Measurements from ENCODE around the gene ADRA2C. TPM values are rescaled to one million over a fixed set of nuclear protein-coding genes. Genes with fewer than 3 reads are reported as not detected.
A peak's percentile ranks its signal among the peaks of the same experiment; 100 is the strongest.

The ADRA2C gene
- total and polyA plus RNA-seq, 2 of the 13 experiments (the other 11 are each of a cell fraction or from before 2014, with no cell fraction given): 15.4 to 69.7 TPM

- TF ChIP-seq JUN (CRISPR knock-in tag; IDR thresholded peaks at IDR 0.05) (no peak), ZNF121 (CRISPR knock-in tag; IDR thresholded peaks at IDR 0.05) (no peak), ZNF367 (CRISPR knock-in tag; IDR thresholded peaks at IDR 0.05; ENCODE audit: borderline replicate concordance) (no peak), SIN3A (IDR thresholded peaks at IDR 0.05; ENCODE audit: borderline replicate concordance, low read depth, low read length) (no peak), NFAT5 (CRISPR knock-in tag; IDR thresholded peaks at IDR 0.05) (no peak), LRRFIP1 (CRISPR knock-in tag; conservative IDR thresholded peaks at IDR 0.05) (no peak), ATF2 (CRISPR knock-in tag; IDR thresholded peaks at IDR 0.05) (0 out of 2 replicates have a peak, but pooled peaks have one; percentile 23), RARG (CRISPR knock-in tag; IDR thresholded peaks at IDR 0.05; ENCODE audit: low read depth) (no peak), PLSCR1 (CRISPR knock-in tag; IDR thresholded peaks at IDR 0.05; ENCODE audit: borderline replicate concordance) (no peak), TOPORS (CRISPR knock-in tag; IDR thresholded peaks at IDR 0.05) (no peak), ZNF580 (CRISPR knock-in tag; IDR thresholded peaks at IDR 0.05; ENCODE audit: borderline replicate concordance, low read depth) (no peak; the same call in 1 of the 2 replicates), HNF1A (IDR thresholded peaks at IDR 0.05; ENCODE audit: low read depth) (no peak), HNF1A (CRISPR knock-in tag; IDR thresholded peaks at IDR 0.05; ENCODE audit: borderline replicate concordance) (peak; percentile 42; the same call in 1 of the 2 replicates)
Observed at GRCh38 chr4:3803475-3803847, 37.3 kb downstream of the ADRA2C start (continued).

Measured in HepG2 (cell line).